ENCODE data around the gene FBH1. TPM values are rescaled to one million over a fixed set of nuclear protein-coding genes. Genes with fewer than 3 reads are reported as not detected.
A peak's percentile ranks its signal among the peaks of the same experiment; 100 is the strongest.
"Not testable (repeated sequence)": the region's sequence is repeated elsewhere in the genome, so short reads cannot be mapped to it uniquely, and the experiment has no call there.

Gene FBH1
- total RNA-seq = 68.0 to 76.6 TPM (median 72.6 TPM) in 3 replicates

GRCh38 chr10:5889624-5890451, at the start of gene FBH1, which contains the start of gene ANKRD16:
TSS of gene FBH1 (plus strand) at chr10:5890243. CDS start at chr10:5890346, 103 bp downstream.
TSS of gene ANKRD16 (minus strand) at chr10:5889893. CDS start at chr10:5889354, 539 bp downstream.
- H3K4me3 Mint-ChIP-seq = peak within 1 kb of the TSS; percentile 91
- H3K9me3 Mint-ChIP-seq = no peaks in the 10 kb centered on the region
- H3K27me3 Mint-ChIP-seq (ENCODE audit: low read depth) = no peaks in the 10 kb centered on the region
- peaks cover 40% of the 10 kb centered on the region for H3K4me1 Mint-ChIP-seq
- peak; percentile 99 to 100 for DNase-seq (ENCODE audit: low spot score in 2 of 2, unreplicated experiment in 2 of 2)
- H3K27ac Mint-ChIP-seq = peak within 1 kb of the TSS; percentile 92
- TF ChIP-seq CTCF (IDR thresholded peaks at IDR 0.05; ENCODE audit: unreplicated experiment) = no peak
- H3K36me3 Mint-ChIP-seq = peaks cover 22% of the 10 kb centered on the region

DNA sequence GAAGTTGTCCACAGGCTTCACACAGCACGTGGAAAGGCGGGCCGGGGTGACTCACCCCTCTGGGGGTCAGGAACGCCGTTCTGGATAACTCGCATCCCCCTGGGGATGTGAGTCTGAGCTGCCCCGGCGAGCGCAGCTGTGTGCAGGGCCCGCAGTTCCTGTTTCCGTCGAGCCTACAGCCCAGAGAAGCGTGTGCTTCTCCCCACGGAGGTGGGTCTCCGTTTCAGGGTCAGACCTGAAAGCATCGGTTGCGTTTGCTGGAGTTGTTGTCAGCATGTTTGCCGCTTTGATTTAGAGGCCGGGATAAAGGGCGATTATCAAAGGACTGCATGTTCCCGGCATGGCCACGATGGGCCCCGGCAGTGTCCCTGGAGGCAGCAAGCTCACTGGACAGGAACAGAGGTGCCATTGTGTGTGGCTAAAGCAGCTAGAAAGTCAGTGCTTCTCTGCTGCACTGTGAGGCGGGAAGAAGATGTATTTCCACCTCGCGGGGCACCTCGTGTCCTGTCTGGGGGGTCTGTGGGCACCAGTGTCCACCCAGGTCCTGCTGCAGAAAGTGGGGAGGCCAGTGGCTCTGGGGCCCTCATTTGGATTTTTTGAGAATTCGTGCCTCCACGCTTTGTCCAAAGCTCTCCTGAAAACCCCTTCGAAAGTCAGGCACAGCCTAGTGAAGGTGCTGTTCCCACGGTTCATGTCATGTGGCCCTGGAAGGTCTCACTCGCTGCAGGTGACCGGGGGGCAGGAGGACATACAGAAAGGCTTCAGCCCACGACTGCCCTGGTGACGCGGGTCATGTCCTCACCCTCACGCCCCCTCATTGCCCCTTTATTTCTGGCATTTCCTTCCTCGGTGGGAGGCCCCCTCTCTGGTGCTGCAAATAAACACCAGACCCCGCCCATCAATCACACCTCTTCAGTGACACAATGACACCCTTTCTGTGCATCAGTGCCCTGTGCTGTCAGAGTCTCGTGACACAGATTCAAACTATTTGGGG, 49.4 kb upstream of the FBH1 start:
- DNase-seq (ENCODE audit: low spot score in 2 of 2, unreplicated experiment in 2 of 2) = no peak
- no peak for TF ChIP-seq CTCF (IDR thresholded peaks at IDR 0.05; ENCODE audit: unreplicated experiment)
- H3K9me3 Mint-ChIP-seq = no peaks in the 10 kb centered on the region
- H3K27ac Mint-ChIP-seq = no peak overlapping the region
- H3K4me1 Mint-ChIP-seq = peaks cover 17% of the 10 kb centered on the region
- no peak overlapping the region for H3K4me3 Mint-ChIP-seq
- H3K36me3 Mint-ChIP-seq = no peaks in the 10 kb centered on the region
- no peaks in the 10 kb centered on the region for H3K27me3 Mint-ChIP-seq (ENCODE audit: low read depth)

DNA sequence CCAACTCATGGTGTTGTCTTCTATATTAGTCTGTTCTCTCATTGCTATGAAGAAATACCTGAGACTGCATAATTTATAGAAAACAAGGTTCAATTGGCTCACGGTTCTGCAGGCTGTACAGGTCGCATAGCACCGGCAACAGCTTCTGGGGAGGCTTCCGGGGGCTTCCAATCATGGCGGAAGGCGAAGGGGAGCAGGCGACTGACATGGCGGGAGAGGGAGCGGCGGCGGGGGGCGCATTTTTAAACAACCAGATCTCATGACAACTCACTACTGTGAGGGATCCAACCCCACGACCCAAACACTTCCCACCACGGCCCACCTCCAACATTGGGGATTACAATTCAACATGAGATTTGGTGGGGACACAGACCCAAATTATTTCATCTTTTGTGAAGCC, 48.1 kb upstream of the FBH1 start:
- Mint-ChIP-seq H3K4me3 (no peak overlapping the region), H3K36me3 (no peaks in the 10 kb centered on the region), H3K27me3 (ENCODE audit: low read depth) (no peaks in the 10 kb centered on the region), H3K4me1 (peaks cover 25% of the 10 kb centered on the region), H3K27ac (no peak overlapping the region), H3K9me3 (no peaks in the 10 kb centered on the region)
- DNase-seq (ENCODE audit: low spot score in 2 of 2, unreplicated experiment in 2 of 2) = no peak
- TF ChIP-seq CTCF (IDR thresholded peaks at IDR 0.05; ENCODE audit: unreplicated experiment) = no peak

DNA sequence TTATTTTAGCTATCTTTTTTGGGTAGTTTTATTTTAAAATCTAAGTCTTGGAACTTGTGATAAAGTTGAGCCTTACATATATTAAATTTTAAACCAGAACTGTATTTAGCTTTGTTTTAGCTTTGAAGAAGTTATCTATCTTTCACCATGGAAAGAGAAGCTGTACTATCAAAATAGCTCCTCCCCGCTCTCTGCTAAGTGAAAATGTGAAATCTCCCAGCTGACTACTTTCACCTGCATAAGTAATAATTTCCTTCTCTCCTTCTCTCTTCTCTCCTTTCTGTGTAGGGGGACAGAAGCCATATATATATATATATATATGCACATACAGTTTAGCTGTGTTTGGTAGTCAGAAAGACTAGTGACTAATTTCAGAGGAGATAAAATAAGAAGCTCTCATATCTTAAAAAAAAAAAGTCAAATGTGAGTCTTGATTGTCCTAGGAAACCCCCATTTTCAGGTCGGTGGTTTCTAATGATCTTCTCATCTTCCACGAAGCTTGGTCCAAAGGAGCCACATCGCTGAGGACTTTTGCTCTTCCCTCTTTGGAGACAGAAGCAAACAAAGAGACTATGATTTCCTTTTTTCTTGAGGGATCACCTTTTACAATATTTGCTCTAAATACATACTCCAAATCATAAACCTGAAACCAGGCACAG, 46.2 kb upstream of the FBH1 start:
- Mint-ChIP-seq H3K27ac (no peak overlapping the region), H3K36me3 (no peaks in the 10 kb centered on the region), H3K4me1 (peaks cover 25% of the 10 kb centered on the region), H3K9me3 (no peaks in the 10 kb centered on the region), H3K27me3 (ENCODE audit: low read depth) (no peaks in the 10 kb centered on the region), H3K4me3 (no peak overlapping the region)
- no peak for DNase-seq (ENCODE audit: low spot score in 2 of 2, unreplicated experiment in 2 of 2)
- no peak for TF ChIP-seq CTCF (IDR thresholded peaks at IDR 0.05; ENCODE audit: unreplicated experiment)

- Mint-ChIP-seq H3K27ac (peak overlapping the region; percentile 84), H3K4me3 (peak overlapping the region; percentile 60), H3K4me1 (peaks cover 25% of the 10 kb centered on the region), H3K36me3 (no peaks in the 10 kb centered on the region), H3K27me3 (ENCODE audit: low read depth) (no peaks in the 10 kb centered on the region), H3K9me3 (no peaks in the 10 kb centered on the region)
- no peak for TF ChIP-seq CTCF (IDR thresholded peaks at IDR 0.05; ENCODE audit: unreplicated experiment)
- no peak for DNase-seq (ENCODE audit: low spot score in 2 of 2, unreplicated experiment in 2 of 2)
These were observed 45.5 kb upstream of the FBH1 start for GRCh38 chr10:5844345-5845055.

- not testable (repeated sequence) for H3K9me3 Mint-ChIP-seq; H3K27me3 Mint-ChIP-seq (ENCODE audit: low read depth); H3K36me3 Mint-ChIP-seq; DNase-seq (ENCODE audit: low spot score in 2 of 2, unreplicated experiment in 2 of 2); H3K4me3 Mint-ChIP-seq
- Mint-ChIP-seq H3K4me1 (peaks cover 25% of the 10 kb centered on the region), H3K27ac (peak overlapping the region; percentile 73)
These were observed 43.4 kb upstream of the FBH1 start for GRCh38 chr10:5846667-5847066.

Measured in mesothelial cell of epicardium (in vitro differentiated cells).